Mucosa of descending colon (tissue), 3 donors: ENCODE measurements around the gene SEC61A1. TPM values are rescaled to one million over a fixed set of nuclear protein-coding genes. Genes with fewer than 3 reads are reported as not detected.

Experiments
- ATAC-seq: fragments of 200-7000 bp; cut with Tn5 transposase; one replicate; pipeline ENCODE4 v1.9.1; 2020; ENCODE audit warnings: mild to moderate bottlenecking, moderate library complexity
- DNase-seq, 3 donors: peaks; one replicate each; pipeline ENCODE4 v3.0.0-alpha.2; 2020
- H3K36me3 ChIP-seq: fragments of 200-600 bp; one replicate; pipeline ENCODE4 v1.8.0; 2021; ENCODE audit warnings: low read depth, mild to moderate bottlenecking
- H3K4me1 ChIP-seq: fragments of 200-600 bp; one replicate; pipeline ENCODE4 v1.8.0; 2021; ENCODE audit warnings: low read depth, mild to moderate bottlenecking
- H3K4me3 ChIP-seq: fragments of 200-600 bp; one replicate; pipeline ENCODE4 v1.8.0; 2021; ENCODE audit warnings: mild to moderate bottlenecking
- H3K9me3 ChIP-seq: fragments of 200-600 bp; one replicate; pipeline ENCODE4 v1.8.0; 2021; ENCODE audit warnings: mild to moderate bottlenecking
- intact Hi-C, 2 donors: fragments of 100-400 bp; cut with DNase I in 1 of 2; cut with micrococcal nuclease in 1 of 2; formaldehyde crosslinking; loops; one replicate each; pipeline versions ENCODE4 v1.11.0 to v1.11.1; 2022; cut with DNase I, micrococcal nuclease
- total RNA-seq, 3 donors: library from RNA; stranded (reverse); fragmentation: NEBNext Ultra II Directional in 2 of 3; extraction: Animal tissue kit (Norgen Biotek cat#: 25700) in 2 of 3; gene quantifications; one replicate each; pipeline versions ENCODE4 v1.2.1 to v1.2.4, GENCODE V29; 2021 to 2023
- TF ChIP-seq, protein P1 (sequence below): fragments of 200-600 bp; IDR thresholded peaks from one replicate; pipeline ENCODE4 v1.8.0; 2022; ENCODE audit warnings: antibody characterized with exemption, mild to moderate bottlenecking
- donor health status: DM: no; HTN: no; CAD: no; lungs with moderate emphysema.
- donor health status: DM: no; HTN: no; CAD: no.
- donor health status: DM: no; HTN: yes; CAD: no.

The SEC61A1 gene
- total RNA-seq, 3 donors from 2014 or later = 111 to 159 (median 116) TPM

DNA sequence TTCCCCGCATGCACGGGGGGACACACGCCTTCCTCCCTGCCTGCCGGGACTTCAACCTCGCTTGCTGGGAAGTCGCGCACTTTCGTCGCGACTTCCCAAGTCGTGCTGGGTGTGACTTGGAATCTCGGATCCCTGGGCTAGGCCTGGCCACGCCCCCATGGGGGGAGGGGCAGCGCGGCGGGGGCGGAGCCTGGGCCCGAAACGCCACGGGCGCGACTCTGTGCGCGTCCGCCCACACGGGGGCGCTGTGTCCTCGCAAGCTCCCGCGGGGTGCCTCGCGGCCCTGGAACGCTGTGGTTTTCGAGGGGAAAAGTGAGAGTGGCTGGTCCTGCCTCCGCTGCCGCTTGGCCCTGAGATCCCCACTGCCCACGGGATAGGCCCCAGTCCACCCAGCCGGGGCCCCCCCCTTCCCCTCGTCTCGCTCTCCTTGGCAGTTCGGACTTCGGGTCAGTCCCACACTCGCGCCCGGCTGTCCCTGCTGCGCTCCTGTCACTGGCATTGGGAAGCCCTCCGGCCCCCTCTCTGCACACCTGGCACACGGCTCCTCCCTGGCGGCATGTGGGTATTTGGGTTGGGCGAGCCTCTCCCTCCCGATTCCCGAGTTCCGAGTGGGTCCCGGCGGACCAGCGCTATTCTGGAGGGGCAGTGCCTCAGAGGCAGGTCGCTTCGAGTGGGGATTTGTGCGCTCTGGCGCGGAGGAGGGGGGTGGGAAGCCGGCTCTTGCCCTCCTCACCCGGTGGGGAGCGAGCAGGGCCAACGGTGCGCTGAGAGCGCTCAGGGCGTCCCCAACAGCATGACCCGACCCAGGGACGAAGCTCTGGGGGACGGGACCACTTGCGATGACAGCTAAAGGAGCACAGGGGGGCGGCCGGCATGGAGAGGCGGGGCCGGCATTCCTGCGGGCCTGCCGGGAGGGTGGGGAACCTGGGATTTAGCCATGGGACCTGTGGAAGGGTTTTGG, 23.6 kb downstream of the SEC61A1 start:
- Histone ChIP-seq H3K4me3 (no peak overlapping the region), H3K9me3 (no peaks in the 10 kb centered on the region), H3K36me3 (peaks cover 1% of the 10 kb centered on the region), H3K4me1 (peaks cover 20% of the 10 kb centered on the region)
- ATAC-seq (peak; percentile 97), DNase-seq (peak; percentile 90 to 97 (median 97))
- intact Hi-C loops = no loop called here
- TF ChIP-seq, protein P1, sequence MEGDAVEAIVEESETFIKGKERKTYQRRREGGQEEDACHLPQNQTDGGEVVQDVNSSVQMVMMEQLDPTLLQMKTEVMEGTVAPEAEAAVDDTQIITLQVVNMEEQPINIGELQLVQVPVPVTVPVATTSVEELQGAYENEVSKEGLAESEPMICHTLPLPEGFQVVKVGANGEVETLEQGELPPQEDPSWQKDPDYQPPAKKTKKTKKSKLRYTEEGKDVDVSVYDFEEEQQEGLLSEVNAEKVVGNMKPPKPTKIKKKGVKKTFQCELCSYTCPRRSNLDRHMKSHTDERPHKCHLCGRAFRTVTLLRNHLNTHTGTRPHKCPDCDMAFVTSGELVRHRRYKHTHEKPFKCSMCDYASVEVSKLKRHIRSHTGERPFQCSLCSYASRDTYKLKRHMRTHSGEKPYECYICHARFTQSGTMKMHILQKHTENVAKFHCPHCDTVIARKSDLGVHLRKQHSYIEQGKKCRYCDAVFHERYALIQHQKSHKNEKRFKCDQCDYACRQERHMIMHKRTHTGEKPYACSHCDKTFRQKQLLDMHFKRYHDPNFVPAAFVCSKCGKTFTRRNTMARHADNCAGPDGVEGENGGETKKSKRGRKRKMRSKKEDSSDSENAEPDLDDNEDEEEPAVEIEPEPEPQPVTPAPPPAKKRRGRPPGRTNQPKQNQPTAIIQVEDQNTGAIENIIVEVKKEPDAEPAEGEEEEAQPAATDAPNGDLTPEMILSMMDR = peak; percentile 94

DNA sequence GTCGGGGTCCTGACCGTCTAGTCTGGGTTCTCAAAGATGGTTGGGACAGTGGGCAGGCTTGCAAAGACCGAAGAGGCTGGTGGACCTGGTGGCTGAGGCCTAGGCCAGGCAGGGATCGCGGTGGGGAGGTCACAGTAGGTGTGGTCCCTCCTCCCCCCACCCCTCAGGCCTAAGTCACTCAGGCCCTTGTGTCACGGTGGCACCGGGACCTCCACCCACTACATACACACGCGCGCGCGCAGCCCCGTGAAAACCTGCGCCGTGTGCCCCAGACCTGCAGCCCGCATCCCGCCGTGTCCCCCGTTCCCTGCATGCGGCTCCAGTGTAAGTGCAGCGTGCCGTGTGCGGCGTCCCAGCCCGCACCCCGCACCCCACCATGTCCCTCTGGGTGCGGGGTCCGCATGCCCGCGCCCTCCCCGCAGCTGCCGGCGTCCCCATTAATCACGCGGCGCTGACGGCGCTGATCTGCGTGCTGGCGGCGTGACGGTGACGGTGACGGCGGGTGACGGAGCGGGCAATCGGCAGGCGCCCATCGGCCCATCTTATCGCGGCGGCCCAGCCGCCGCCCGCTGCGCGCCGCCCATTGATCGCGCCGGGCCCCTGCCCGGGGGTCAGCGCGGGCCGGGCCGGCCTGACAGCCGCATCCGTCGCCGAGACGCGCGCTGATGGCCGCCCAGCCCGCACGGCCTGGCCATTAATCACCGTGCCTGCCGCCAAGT, 24.4 kb downstream of the SEC61A1 start:
- Histone ChIP-seq H3K9me3 (no peaks in the 10 kb centered on the region), H3K4me3 (no peak overlapping the region), H3K36me3 (no peaks in the 10 kb centered on the region), H3K4me1 (peaks cover 20% of the 10 kb centered on the region)
- intact Hi-C loops = no loop called here
- ATAC-seq = peak; percentile 13
- TF ChIP-seq, protein P1 = no peak
- DNase-seq = peak in 2 of 3 donors; percentile 53 to 62

DNA sequence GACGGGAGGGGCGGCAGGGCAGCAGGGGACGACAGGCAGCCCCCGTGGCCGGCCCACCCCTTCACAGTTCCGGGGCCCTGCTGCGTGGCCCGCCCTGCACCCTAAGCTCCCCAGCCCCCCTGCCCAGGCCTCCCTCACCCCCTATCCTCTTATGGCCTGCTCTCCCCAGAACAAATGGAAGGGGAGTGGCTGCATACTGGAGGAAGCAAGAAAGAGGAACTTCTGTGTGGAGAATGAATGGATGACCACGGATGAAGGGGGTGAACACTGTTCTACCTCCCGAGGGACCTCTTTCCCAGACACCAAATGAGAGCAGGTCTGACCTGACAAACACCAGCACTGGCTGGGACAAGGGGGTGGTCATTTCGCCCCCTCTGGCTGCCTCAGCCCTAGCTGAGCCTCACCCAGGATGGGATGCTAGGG, 25.0 kb downstream of the SEC61A1 start:
- peaks cover 23% of the 10 kb centered on the region for H3K4me1 ChIP-seq
- intact Hi-C loops = no loop called here
- TF ChIP-seq, protein P1 = no peak
- no peaks in the 10 kb centered on the region for H3K9me3 ChIP-seq
- no peaks in the 10 kb centered on the region for H3K36me3 ChIP-seq
- H3K4me3 ChIP-seq = no peak overlapping the region
- DNase-seq (no peak), ATAC-seq (no peak)

DNA sequence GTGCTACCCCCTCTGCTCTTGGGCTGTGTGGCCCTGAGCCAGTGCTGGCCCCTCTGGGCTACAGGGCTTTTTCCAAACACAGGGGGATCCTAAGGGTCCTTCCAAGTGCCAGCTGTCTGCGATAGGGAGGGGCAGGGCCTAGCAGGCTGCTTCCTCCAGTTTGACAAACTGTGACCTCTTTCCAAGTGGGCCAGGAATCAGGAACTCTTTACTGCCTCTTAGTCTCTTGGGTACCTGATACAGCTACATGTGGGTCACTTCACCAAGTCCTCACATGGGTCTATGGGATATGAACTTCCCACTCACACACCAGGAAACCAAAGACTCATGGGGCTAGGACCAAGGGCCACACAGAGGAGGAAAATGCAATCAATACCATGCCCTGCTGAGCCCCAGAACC, 25.4 kb downstream of the SEC61A1 start:
- no peaks in the 10 kb centered on the region for H3K36me3 ChIP-seq
- H3K4me3 ChIP-seq = no peak overlapping the region
- DNase-seq (no peak), ATAC-seq (no peak)
- H3K9me3 ChIP-seq = no peaks in the 10 kb centered on the region
- TF ChIP-seq, protein P1 = no peak
- H3K4me1 ChIP-seq = peaks cover 27% of the 10 kb centered on the region
- intact Hi-C loops = no loop called here

DNA sequence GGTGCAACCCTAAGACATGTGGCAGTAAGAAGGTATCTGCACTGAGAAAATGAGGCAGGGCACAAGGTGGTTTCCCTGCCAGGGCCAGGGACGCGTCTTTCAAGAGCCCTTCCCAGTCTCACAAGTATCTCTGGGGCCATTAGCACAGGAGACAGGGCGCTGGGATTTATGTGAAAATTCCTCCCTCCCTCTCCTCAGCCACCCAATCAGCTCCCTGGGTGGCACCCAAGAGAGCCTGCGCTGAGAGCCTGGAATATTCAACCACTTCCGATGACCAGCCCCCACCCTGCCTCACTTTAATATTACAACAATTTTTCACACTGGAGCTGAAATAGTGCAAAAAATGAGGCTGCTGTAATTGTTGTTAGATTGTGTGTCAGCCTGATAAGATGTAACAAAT, 26.1 kb downstream of the SEC61A1 start:
- intact Hi-C loops = no loop called here
- no peaks in the 10 kb centered on the region for H3K36me3 ChIP-seq
- H3K4me3 ChIP-seq = no peak overlapping the region
- DNase-seq (no peak), ATAC-seq (no peak)
- TF ChIP-seq, protein P1 = no peak
- peaks cover 30% of the 10 kb centered on the region for H3K4me1 ChIP-seq
- no peaks in the 10 kb centered on the region for H3K9me3 ChIP-seq
